B cell (primary cell): Measurements from ENCODE around the gene TRANK1. TPM values are rescaled to one million over a fixed set of nuclear protein-coding genes. Genes with fewer than 3 reads are reported as not detected.

ENCODE experiments used
- ATAC-seq: fragments of 200-7000 bp; cut with Tn5 transposase; one replicate; pipeline ENCODE4 v1.10.0; 2021; ENCODE audit warnings: low read depth, mild to moderate bottlenecking, moderate number of reproducible peaks, moderate library complexity
- CTCF ChIA-PET: fragments of 350-600 bp; sonication (Branson Sonifier 250); formaldehyde crosslinking; loops from one replicate; lab custom pipeline; 2021; ENCODE audit warnings: antibody characterized with exemption, inconsistent platforms; lab: Charles Lee
- POLR2A ChIA-PET: fragments of 350-600 bp; sonication (Branson Sonifier 250); formaldehyde crosslinking; loops from one replicate; lab custom pipeline; 2021; ENCODE audit warnings: antibody characterized with exemption; lab: Charles Lee
- DNase-seq: peaks from one replicate; pipeline ENCODE4 v3.0.0; 2013
- H2AFZ ChIP-seq: 2 replicates; pipeline ENCODE4 v1.6.1; 2012; ENCODE audit warnings: mild to moderate bottlenecking, low read depth, low read length; ENCODE audit not compliant: insufficient read depth, poor library complexity, severe bottlenecking
- H3K27ac ChIP-seq, 2 donors: 1 replicate in 1 of 2; 2 replicates in 1 of 2; pipeline ENCODE4 v1.5.1; 2012 to 2013; ENCODE audit warnings: low read length in 2 of 2, mild to moderate bottlenecking in 2 of 2, moderate library complexity in 1 of 2
- H3K27me3 ChIP-seq, 4 experiments: fragments of 200-600 bp in 1 of 4; sonication (generic) in 1 of 4; replicated peaks in 1 of 4; 1 replicate in 2 of 4; 2 replicates in 2 of 4; pipeline versions ENCODE4 v1.6.1 to v1.7.0; 2013 to 2016; ENCODE audit warnings: low read length in 3 of 4, mild to moderate bottlenecking in 2 of 4, mixed read lengths in 1 of 4, moderate library complexity in 1 of 4; ENCODE audit not compliant: insufficient read depth in 4 of 4, control insufficient read depth in 3 of 4; ENCODE audit errors: control extremely low read depth in 1 of 4
- H3K36me3 ChIP-seq, 2 experiments: replicated peaks in 1 of 2; 1 replicate in 1 of 2; 2 replicates in 1 of 2; pipeline versions ENCODE4 v1.6.1 to v1.7.1; 2013; ENCODE audit warnings: low read length in 1 of 2; ENCODE audit not compliant: insufficient read depth in 2 of 2, control insufficient read depth in 1 of 2; ENCODE audit errors: control extremely low read depth in 1 of 2, extremely low read depth in 1 of 2
- H3K4me1 ChIP-seq, 2 donors: fragments of 200-600 bp in 1 of 2; sonication (generic) in 1 of 2; 1 replicate in 1 of 2; 2 replicates in 1 of 2; pipeline versions ENCODE4 v1.5.1 to v1.6.1; 2013 to 2017; ENCODE audit warnings: low read length in 2 of 2; ENCODE audit not compliant: control insufficient read depth in 2 of 2, insufficient read depth in 2 of 2
- H3K4me2 ChIP-seq: replicated peaks from 2 replicates; pipeline ENCODE3; 2012; ENCODE audit warnings: mild to moderate bottlenecking, low read depth, low read length; ENCODE audit not compliant: poor library complexity, severe bottlenecking
- H3K4me3 ChIP-seq, 5 experiments: fragments of 200-600 bp in 1 of 5; sonication (generic) in 1 of 5; 1 replicate in 3 of 5; 2 replicates in 2 of 5; pipeline versions ENCODE4 v1.5.1 to v1.7.0; 2011 to 2016; ENCODE audit warnings: low read length in 4 of 5, mild to moderate bottlenecking in 4 of 5, low read depth in 2 of 5, control low read depth in 1 of 5, moderate library complexity in 1 of 5; ENCODE audit not compliant: insufficient read depth in 1 of 5; ENCODE audit errors: control extremely low read depth in 1 of 5, extremely low read depth in 1 of 5
- H3K79me2 ChIP-seq: fragments of 200-600 bp; sonication (generic); one replicate; pipeline ENCODE4 v1.6.0; 2016; ENCODE audit warnings: low read length; ENCODE audit not compliant: control insufficient read depth, insufficient read depth
- H3K9ac ChIP-seq: fragments of 200-600 bp; sonication (generic); 2 replicates; pipeline ENCODE4 v1.6.1; 2017; ENCODE audit warnings: mild to moderate bottlenecking, low read length, moderate library complexity
- H3K9me3 ChIP-seq, 3 donors: one replicate each; pipeline versions ENCODE4 v1.6.1 to v1.7.1; 2013; ENCODE audit warnings: low read length in 2 of 3; ENCODE audit not compliant: control insufficient read depth in 2 of 3, insufficient read depth in 1 of 3; ENCODE audit errors: control extremely low read depth in 1 of 3
- H4K20me1 ChIP-seq: 2 replicates; pipeline ENCODE4 v1.6.0; 2012; ENCODE audit warnings: mild to moderate bottlenecking, low read length; ENCODE audit not compliant: insufficient read depth, control insufficient read depth, poor library complexity, severe bottlenecking
- H3K27ac Mint-ChIP-seq: one replicate; pipeline ENCODE4 v1.8.0; 2021; ENCODE audit warnings: mixed read lengths
- H3K27me3 Mint-ChIP-seq: one replicate; pipeline ENCODE4 v1.8.0; 2021; ENCODE audit warnings: mixed read lengths
- H3K4me1 Mint-ChIP-seq: one replicate; pipeline ENCODE4 v1.8.0; 2021; ENCODE audit warnings: mixed read lengths
- H3K4me3 Mint-ChIP-seq: one replicate; pipeline ENCODE4 v1.8.0; 2021; ENCODE audit warnings: mixed read lengths
- H3K9me3 Mint-ChIP-seq: one replicate; pipeline ENCODE4 v1.8.0; 2022; ENCODE audit warnings: mixed read lengths; ENCODE audit not compliant: insufficient read depth
- EZH2 ChIP-seq: IDR thresholded peaks from 2 replicates; pipeline ENCODE4 v1.6.1; 2012; ENCODE audit warnings: borderline replicate concordance, low read depth, mild to moderate bottlenecking, moderate library complexity, low read length; ENCODE audit not compliant: insufficient read depth, poor library complexity, severe bottlenecking
- WGBS: methylation state at CpG from one replicate; pipeline ENCODE4 v1.1.5; 2013; ENCODE audit warnings: missing lambda C conversion rate; ENCODE audit not compliant: insufficient coverage; 5-methylcytosine and 5-hydroxymethylcytosine counted together
- intact Hi-C: fragments of 100-400 bp; cut with micrococcal nuclease; formaldehyde crosslinking; loops from one replicate; pipeline ENCODE4 v1.10.0; 2022
- polyA plus RNA-seq: library from polyadenylated mRNA; depleted of rRNA; stranded (reverse); fragments of >200 nt; gene quantifications from 2 replicates; pipeline ENCODE4 v1.2.3, GENCODE V29; 2012
- total RNA-seq, 2 donors: library from RNA; stranded (reverse); fragments of 120-200 nt in 1 of 2; gene quantifications; 1 replicate in 1 of 2; 2 replicates in 1 of 2; pipeline versions ENCODE4 v1.2.3 to v1.2.4, GENCODE V29; 2013 to 2022
- TF ChIP-seq, protein P1 (sequence below): fragments of 200-600 bp; IDR thresholded peaks from one replicate; pipeline ENCODE4 v1.8.0; 2022; ENCODE audit warnings: antibody characterized with exemption, mild to moderate bottlenecking

TRANK1 gene
- total and polyA plus RNA-seq, 2 donors (not counting 1 experiment from before 2014, with no cell fraction given): 20.8 to 147 TPM

- Histone ChIP-seq H3K4me1 (peaks cover 39 to 46% of the 10 kb centered on the region in 2 donors), H4K20me1 (no peaks in the 10 kb centered on the region), H3K4me2 (peak within 1 kb of the TSS; percentile 89), H3K27ac (peak within 1 kb of the TSS; percentile 97 to 98), H3K79me2 (peaks cover 69% of the 10 kb centered on the region), H3K9me3 (no peaks in the 10 kb centered on the region), H3K9ac (peak within 1 kb of the TSS; percentile 84), H3K36me3 (peaks cover 2 to 29% of the 10 kb centered on the region in 2 experiments), H2AFZ (peak within 1 kb of the TSS; percentile 78), H3K4me3 (peak within 1 kb of the TSS; percentile 72 to 86 (median 76)), H3K27me3 (no peaks in the 10 kb centered on the region)
- no peaks in the 10 kb centered on the region for H3K27me3 Mint-ChIP-seq
- no peak within 1 kb of the TSS for H3K27ac Mint-ChIP-seq
- H3K4me3 Mint-ChIP-seq: no peak within 1 kb of the TSS
- CTCF ChIA-PET: interaction anchor here (0.7 to 3.8 kb wide), 13 partner anchors 9 to 186 kb away, joined by 3 to 25 read pairs (median 4); no protein-coding TSS in a partner anchor
- H3K4me1 Mint-ChIP-seq: peaks cover 38% of the 10 kb centered on the region
- POLR2A ChIA-PET: interaction anchor here (0.6 to 1.8 kb wide), 12 partner anchors 22 to 1171 kb away, joined by 3 to 12 read pairs (median 4); partner anchors contain the start of gene TRANK1
- ATAC-seq: peak; percentile 85
- WGBS: under 1% methylated on average over 37 of the region's 47 CpGs
- DNase-seq: peak; percentile 100
- intact Hi-C loops: loop anchor here (1.0 to 5.0 kb wide), 4 partner anchors 23 to 101 kb away; no protein-coding TSS in a partner anchor
- TF ChIP-seq, protein P1, sequence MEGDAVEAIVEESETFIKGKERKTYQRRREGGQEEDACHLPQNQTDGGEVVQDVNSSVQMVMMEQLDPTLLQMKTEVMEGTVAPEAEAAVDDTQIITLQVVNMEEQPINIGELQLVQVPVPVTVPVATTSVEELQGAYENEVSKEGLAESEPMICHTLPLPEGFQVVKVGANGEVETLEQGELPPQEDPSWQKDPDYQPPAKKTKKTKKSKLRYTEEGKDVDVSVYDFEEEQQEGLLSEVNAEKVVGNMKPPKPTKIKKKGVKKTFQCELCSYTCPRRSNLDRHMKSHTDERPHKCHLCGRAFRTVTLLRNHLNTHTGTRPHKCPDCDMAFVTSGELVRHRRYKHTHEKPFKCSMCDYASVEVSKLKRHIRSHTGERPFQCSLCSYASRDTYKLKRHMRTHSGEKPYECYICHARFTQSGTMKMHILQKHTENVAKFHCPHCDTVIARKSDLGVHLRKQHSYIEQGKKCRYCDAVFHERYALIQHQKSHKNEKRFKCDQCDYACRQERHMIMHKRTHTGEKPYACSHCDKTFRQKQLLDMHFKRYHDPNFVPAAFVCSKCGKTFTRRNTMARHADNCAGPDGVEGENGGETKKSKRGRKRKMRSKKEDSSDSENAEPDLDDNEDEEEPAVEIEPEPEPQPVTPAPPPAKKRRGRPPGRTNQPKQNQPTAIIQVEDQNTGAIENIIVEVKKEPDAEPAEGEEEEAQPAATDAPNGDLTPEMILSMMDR: no peak
- TF ChIP-seq EZH2: no peak
- no peaks in the 10 kb centered on the region for H3K9me3 Mint-ChIP-seq
Observed at GRCh38 chr3:36993326-36994283, 48.8 kb upstream of the TRANK1 start, which contains the start of gene MLH1. Gene MLH1 (plus strand): TSS chr3:36993518. CDS start chr3:36993548, 30 bp downstream.
